22Rv1 (cell line): ENCODE data around the gene FOCAD.

ENCODE experiments used
- H3K27ac ChIP-seq: fragments of 450-650 bp; 2 replicates; pipeline ENCODE4 v1.5.1; 2017
- ZFX ChIP-seq: fragments of 450-650 bp; IDR thresholded peaks from 2 replicates; pipeline ENCODE4 v1.6.1; 2017; ENCODE audit warnings: antibody characterized with exemption, borderline replicate concordance
- TF ChIP-seq, protein P1 (sequence below): fragments of 450-650 bp; IDR thresholded peaks from 2 replicates; pipeline ENCODE4 v1.5.1; 2017; ENCODE audit warnings: mild to moderate bottlenecking

Gene FOCAD

DNA sequence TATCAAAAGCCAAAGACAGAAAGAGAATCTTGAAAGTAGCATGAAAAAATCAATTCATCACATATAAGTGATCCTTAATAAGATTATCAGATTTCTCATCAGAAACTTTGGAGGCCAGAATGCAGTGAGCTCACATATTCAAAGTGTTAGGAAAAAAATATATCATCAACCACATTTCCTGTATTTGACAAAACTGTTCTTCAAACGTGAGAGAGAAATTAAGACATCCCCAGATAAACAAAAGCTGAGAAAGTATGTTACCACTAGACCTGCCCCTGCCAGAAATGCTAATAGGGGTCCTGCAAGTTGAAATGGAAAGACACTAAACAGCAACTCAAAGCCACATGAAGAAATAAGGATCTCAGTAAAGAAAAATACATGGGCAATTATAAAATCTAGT lies 317.5 kb downstream of the FOCAD start:
- no peak for TF ChIP-seq ZFX
- TF ChIP-seq, protein P1, sequence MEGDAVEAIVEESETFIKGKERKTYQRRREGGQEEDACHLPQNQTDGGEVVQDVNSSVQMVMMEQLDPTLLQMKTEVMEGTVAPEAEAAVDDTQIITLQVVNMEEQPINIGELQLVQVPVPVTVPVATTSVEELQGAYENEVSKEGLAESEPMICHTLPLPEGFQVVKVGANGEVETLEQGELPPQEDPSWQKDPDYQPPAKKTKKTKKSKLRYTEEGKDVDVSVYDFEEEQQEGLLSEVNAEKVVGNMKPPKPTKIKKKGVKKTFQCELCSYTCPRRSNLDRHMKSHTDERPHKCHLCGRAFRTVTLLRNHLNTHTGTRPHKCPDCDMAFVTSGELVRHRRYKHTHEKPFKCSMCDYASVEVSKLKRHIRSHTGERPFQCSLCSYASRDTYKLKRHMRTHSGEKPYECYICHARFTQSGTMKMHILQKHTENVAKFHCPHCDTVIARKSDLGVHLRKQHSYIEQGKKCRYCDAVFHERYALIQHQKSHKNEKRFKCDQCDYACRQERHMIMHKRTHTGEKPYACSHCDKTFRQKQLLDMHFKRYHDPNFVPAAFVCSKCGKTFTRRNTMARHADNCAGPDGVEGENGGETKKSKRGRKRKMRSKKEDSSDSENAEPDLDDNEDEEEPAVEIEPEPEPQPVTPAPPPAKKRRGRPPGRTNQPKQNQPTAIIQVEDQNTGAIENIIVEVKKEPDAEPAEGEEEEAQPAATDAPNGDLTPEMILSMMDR = no peak
- no peak overlapping the region for H3K27ac ChIP-seq

DNA sequence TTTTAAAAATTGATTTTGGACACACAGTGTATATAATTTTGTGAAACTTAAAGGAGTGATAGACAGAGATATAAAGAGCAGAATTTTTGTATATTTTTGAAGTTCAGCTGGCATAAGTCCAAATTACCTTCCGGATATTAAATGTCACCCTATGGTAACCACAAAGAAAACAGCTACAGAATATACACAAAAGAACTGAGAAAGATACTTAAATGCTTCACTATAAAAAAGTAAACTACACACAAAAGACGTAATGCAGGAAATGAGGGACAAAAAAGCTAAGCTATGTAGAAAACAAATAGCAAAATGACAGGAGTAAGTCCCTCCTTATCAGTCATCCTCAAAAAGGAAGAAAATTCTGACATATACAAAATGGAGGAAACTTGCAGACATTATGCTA lies 318.0 kb downstream of the FOCAD start:
- no peak for TF ChIP-seq ZFX
- TF ChIP-seq, protein P1 = no peak
- H3K27ac ChIP-seq = no peak overlapping the region

DNA sequence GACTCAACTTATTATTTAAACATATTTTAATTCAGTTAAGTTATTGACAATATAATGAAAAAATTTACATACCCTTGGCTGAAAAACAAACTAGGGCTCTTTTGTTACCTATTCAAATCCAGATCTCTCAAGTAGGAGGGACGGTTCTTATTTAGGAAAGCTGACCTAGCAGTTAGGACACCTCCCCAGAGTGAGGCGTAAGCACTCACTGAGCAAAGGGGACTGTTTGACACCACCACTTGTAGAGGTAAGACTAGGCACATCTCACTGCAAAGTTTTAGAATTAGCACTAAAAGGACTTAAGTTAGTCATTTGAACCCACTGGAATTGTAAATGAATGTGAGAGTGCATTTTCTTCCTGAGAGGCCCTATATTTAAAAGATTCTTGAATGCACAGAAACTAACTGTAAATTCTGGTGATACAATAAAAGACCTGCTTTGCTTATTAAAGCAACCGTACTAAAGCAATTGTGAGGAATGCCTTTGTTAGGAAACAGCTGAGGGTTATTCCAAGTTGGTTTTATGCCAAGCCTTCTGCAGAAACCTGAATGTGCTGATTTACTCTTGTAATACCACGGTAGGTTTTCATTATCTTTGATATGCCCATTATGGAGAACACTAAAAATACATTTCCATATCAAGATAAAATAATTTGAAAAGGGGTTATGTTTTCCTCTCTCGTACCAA lies 331.2 kb downstream of the FOCAD start:
- no peak overlapping the region for H3K27ac ChIP-seq

DNA sequence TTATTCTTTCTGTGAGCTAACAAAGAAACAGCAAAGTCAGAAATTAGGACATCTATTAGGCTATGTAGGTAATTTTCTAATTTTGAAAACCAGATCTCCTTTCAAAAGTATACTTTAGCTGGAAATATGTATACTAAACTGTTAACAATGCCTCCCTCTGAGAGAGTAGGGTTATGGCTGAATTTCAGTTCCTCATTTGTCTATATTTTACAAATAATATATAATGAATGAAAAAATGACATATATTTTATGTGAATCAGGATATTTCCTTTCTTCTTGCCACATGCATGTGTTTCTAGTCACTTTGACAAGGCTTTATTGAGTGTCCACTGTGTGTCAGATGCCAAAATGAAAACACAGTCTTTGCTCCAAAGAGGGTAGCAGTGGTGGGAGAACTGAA lies 331.9 kb downstream of the FOCAD start:
- TF ChIP-seq, protein P1 = no peak
- no peak for TF ChIP-seq ZFX
- no peak overlapping the region for H3K27ac ChIP-seq

More for the DNA sequence above, 331.2 kb downstream of the FOCAD start:
- TF ChIP-seq, protein P1 = no peak
- no peak for TF ChIP-seq ZFX

DNA sequence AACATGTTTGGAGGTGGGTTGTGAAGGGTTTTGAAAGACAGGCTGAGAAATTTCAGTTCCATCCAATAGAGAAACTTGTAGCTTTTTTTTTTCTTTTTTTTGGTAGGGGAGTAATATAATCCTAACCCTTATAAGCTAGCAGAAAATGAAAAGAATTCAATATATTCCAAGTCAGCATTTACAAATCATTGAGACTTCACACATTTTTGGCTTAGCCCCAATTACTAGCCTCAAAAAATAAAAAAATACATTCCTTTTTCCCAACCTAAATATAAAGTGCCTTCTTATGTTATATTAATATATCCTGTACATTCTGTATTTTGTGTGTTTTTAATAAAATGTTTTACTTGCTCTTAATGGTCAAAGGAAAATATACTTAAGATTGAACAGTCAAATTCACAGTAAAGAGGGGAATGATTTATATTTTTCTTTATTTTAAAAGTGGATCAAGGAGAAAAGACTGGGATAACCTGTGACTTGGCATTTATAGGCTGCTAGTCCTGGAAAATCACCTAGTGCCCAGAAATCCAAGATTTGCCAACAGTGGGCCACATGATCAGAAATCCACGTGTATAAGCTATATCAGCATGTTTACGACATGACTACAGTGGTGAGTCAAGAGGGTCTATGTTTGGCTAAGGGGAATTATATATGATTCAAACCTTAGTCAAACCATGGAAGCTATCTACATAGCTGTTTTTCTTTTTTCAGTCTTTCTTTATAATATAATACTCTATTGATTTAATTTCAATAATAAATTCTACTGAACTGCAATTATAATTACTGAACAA lies 332.8 kb downstream of the FOCAD start:
- no peak overlapping the region for H3K27ac ChIP-seq
- TF ChIP-seq, protein P1 = no peak
- no peak for TF ChIP-seq ZFX

DNA sequence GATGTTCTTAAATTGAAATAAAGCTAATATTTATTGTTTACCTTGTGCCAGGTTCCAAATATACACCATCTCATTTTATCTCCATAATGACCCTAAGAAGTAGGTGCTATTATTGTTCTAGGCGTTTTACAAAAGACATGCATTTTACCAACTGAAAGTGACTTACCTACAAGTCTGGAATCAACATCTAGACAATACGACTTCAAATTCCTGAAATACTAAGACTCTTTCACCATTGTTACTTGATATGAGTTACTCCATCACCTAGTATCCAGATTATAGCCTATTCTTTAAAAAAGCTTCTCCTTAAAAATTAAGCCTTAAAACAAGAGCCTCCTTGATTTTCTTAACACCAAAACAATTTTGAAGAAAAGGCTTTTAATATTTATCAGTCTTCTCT lies 334.1 kb downstream of the FOCAD start:
- no peak overlapping the region for H3K27ac ChIP-seq
- TF ChIP-seq ZFX = no peak
- TF ChIP-seq, protein P1 = no peak

DNA sequence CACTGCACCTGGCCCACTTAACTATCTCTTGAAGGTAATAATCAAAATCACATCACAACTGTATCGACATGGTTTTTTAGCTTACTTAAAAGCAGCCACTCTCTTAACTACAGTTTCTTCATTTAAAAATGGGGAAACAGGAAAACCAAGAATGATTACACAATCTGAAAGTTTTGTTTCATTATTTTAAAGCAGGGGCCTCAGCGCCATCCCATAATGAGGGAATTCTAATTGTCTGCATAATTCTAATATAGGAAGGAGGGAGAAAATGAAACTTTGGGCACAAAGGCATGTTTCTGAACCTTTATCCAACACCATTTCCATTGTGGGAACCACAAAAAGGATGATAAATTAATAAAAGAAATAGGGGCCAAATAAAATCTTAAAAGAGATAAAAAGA lies 339.8 kb downstream of the FOCAD start:
- H3K27ac ChIP-seq = no peak overlapping the region

More for the DNA sequence above, 339.8 kb downstream of the FOCAD start:
- TF ChIP-seq, protein P1 = no peak
- no peak for TF ChIP-seq ZFX
